ENCODE results near the gene TFCP2L1. TPM values are rescaled to one million over a fixed set of nuclear protein-coding genes. Genes with fewer than 3 reads are reported as not detected.

TFCP2L1 gene
- total and polyA plus RNA-seq, 2 donors (not counting 3 experiments of a cell fraction or from before 2014, with no cell fraction given): not detected

DNA sequence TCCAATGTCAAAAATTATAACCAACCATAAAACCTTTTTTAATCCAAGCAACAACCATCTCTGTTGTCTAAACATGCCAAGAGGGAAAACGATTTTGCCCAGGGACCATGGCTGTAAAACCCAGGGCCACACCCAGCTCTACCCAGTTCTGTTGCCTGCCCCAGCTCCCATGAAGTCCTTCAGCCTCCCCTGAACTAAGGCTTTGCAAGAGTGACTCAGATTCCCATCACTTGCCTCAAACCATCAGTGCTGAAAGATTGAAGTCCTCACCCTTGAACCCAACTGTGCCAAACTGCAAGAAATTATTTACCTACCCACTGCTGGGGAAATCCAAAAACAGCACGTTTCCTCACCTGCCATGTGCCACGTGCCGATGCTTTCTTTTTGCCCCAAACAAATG lies 102.5 kb downstream of the TFCP2L1 start:
- Histone ChIP-seq H3K79me2 (ENCODE audit: control insufficient read depth, insufficient read depth, low read length) (no peaks in the 10 kb centered on the region), H3K4me3 (replicated peaks in 1 of 3; ENCODE audit: insufficient read depth in 1 of 3, low read depth in 1 of 3, low read length in 3 of 3) (no peak overlapping the region), H3K36me3 (ENCODE audit: control insufficient read depth in 2 of 2, extremely low read depth in 1 of 2, insufficient read depth in 2 of 2, low read length in 2 of 2) (no peaks in the 10 kb centered on the region), H3K27ac (ENCODE audit: insufficient read depth, low read depth, low read length) (no peak overlapping the region), H3K9me3 (replicated peaks; ENCODE audit: control insufficient read depth, insufficient read depth, low read length) (no peaks in the 10 kb centered on the region), H3K27me3 (ENCODE audit: control insufficient read depth in 2 of 2, insufficient read depth in 2 of 2, low read length in 2 of 2) (no peaks in the 10 kb centered on the region), H4K20me1 (replicated peaks; ENCODE audit: control insufficient read depth, extremely low read depth, insufficient read depth, low read length) (no peaks in the 10 kb centered on the region), H3K4me1 (ENCODE audit: control insufficient read depth, extremely low read depth, insufficient read depth, low read length) (no peaks in the 10 kb centered on the region), H3K9ac (replicated peaks; ENCODE audit: extremely low read depth, insufficient read depth, low read length) (no peak overlapping the region), H3K4me2 (ENCODE audit: insufficient read depth, low read length) (no peak overlapping the region), H2AFZ (ENCODE audit: low read depth, low read length) (no peak overlapping the region), H3K9me1 (replicated peaks; ENCODE audit: control insufficient read depth, extremely low read depth, insufficient read depth, low read length) (no peaks in the 10 kb centered on the region)
- intact Hi-C loops (cut with micrococcal nuclease): no loop called here
- no peak for FAIRE-seq
- BruUV-seq (replicated peaks): no TSS peak
- ChIA-PET POLR2A (no interaction called here), CTCF (no interaction called here)
- dilution Hi-C loops (cut with MboI; ENCODE audit: extremely low pct_ligation_motif_present, low sequenced_read_pairs): no loop called here
- TF ChIP-seq, protein P1, sequence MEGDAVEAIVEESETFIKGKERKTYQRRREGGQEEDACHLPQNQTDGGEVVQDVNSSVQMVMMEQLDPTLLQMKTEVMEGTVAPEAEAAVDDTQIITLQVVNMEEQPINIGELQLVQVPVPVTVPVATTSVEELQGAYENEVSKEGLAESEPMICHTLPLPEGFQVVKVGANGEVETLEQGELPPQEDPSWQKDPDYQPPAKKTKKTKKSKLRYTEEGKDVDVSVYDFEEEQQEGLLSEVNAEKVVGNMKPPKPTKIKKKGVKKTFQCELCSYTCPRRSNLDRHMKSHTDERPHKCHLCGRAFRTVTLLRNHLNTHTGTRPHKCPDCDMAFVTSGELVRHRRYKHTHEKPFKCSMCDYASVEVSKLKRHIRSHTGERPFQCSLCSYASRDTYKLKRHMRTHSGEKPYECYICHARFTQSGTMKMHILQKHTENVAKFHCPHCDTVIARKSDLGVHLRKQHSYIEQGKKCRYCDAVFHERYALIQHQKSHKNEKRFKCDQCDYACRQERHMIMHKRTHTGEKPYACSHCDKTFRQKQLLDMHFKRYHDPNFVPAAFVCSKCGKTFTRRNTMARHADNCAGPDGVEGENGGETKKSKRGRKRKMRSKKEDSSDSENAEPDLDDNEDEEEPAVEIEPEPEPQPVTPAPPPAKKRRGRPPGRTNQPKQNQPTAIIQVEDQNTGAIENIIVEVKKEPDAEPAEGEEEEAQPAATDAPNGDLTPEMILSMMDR (IDR thresholded peaks at IDR 0.05; ENCODE audit: extremely low read depth in 1 of 2, insufficient read depth in 1 of 2, low read depth in 1 of 2, low read length in 2 of 2): no peak
- TF ChIP-seq POLR2AphosphoS5 (IDR thresholded peaks at IDR 0.05; ENCODE audit: insufficient read depth, low read depth, low read length) (no peak), FOS (IDR thresholded peaks at IDR 0.05; ENCODE audit: borderline replicate concordance, insufficient read depth, low read length) (no peak), POLR2A (IDR thresholded peaks at IDR 0.05; ENCODE audit: low read depth, low read length) (no peak), JUN (IDR thresholded peaks at IDR 0.05; ENCODE audit: borderline replicate concordance, insufficient read depth, insufficient read length, low read depth) (no peak), EZH2 (IDR thresholded peaks at IDR 0.05; ENCODE audit: borderline replicate concordance, low read depth, low read length, severe bottlenecking) (no peak), MYC (IDR thresholded peaks at IDR 0.05; ENCODE audit: low read depth, low read length) (no peak), GATA2 (IDR thresholded peaks at IDR 0.05; ENCODE audit: insufficient read depth, insufficient read length, low read depth, low read length) (no peak)
- TF ChIP-seq, protein P2, sequence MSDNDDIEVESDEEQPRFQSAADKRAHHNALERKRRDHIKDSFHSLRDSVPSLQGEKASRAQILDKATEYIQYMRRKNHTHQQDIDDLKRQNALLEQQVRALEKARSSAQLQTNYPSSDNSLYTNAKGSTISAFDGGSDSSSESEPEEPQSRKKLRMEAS (IDR thresholded peaks at IDR 0.05; ENCODE audit: insufficient read depth, insufficient read length): no peak
- DNase-seq (ENCODE audit: low read depth, low spot score): no peak

Measured in endothelial cell of umbilical vein (primary cell).